Lung (tissue), 12 donors: ENCODE measurements around the gene MFRP. TPM values are rescaled to one million over a fixed set of nuclear protein-coding genes. Genes with fewer than 3 reads are reported as not detected.

Experiments
- ATAC-seq: fragments of 200-7000 bp; cut with Tn5 transposase; one replicate; pipeline ENCODE4 v1.9.1; 2020; ENCODE audit warnings: moderate number of reproducible peaks; ENCODE audit not compliant: insufficient read depth, low FRiP score
- DNase-seq, 3 donors: peaks; one replicate each; pipeline ENCODE4 v3.0.0-alpha.2; 2013 to 2017
- H3K27ac ChIP-seq, 2 donors: one replicate each; pipeline ENCODE4 v1.5.1; 2013; ENCODE audit warnings: mild to moderate bottlenecking in 2 of 2, moderate library complexity in 2 of 2, control low read depth in 1 of 2, inconsistent platforms in 1 of 2, low read depth in 1 of 2, low read length in 1 of 2
- H3K27me3 ChIP-seq, 3 donors: one replicate each; pipeline ENCODE4 v1.5.1; 2013; ENCODE audit warnings: low read length in 2 of 3; ENCODE audit not compliant: control insufficient read depth in 3 of 3, insufficient read depth in 3 of 3
- H3K36me3 ChIP-seq, 4 donors: one replicate each; pipeline ENCODE4 v1.5.1; 2013; ENCODE audit warnings: low read length in 4 of 4, mild to moderate bottlenecking in 1 of 4, moderate library complexity in 1 of 4; ENCODE audit not compliant: control insufficient read depth in 4 of 4, insufficient read depth in 4 of 4
- H3K4me1 ChIP-seq, 5 donors: one replicate each; pipeline ENCODE4 v1.5.1; 2013; ENCODE audit warnings: low read length in 5 of 5, mild to moderate bottlenecking in 2 of 5, moderate library complexity in 1 of 5; ENCODE audit not compliant: control insufficient read depth in 5 of 5, insufficient read depth in 5 of 5
- H3K4me3 ChIP-seq: one replicate; pipeline ENCODE4 v1.5.1; 2013; ENCODE audit warnings: mild to moderate bottlenecking, control low read depth, moderate library complexity
- H3K9ac ChIP-seq, 2 donors: one replicate each; pipeline ENCODE4 v1.5.1; 2013; ENCODE audit warnings: low read length in 2 of 2, control low read depth in 1 of 2; ENCODE audit not compliant: insufficient read depth in 1 of 2
- H3K9me3 ChIP-seq, 4 donors: one replicate each; pipeline ENCODE4 v1.5.1; 2013; ENCODE audit warnings: low read length in 3 of 4, mild to moderate bottlenecking in 1 of 4, moderate library complexity in 1 of 4; ENCODE audit not compliant: control insufficient read depth in 4 of 4, insufficient read depth in 3 of 4
- WGBS, 2 donors: extraction: QIAGEN DNeasy Blood & Tissue Kit; methylation state at CpG; one replicate each; pipeline ENCODE4 v1.1.7; 2013; 5-methylcytosine and 5-hydroxymethylcytosine counted together
- polyA plus RNA-seq, 2 donors: library from polyadenylated mRNA; stranded (reverse); fragments of 200-250 nt; gene quantifications; one replicate each; pipeline ENCODE4 v1.2.1, GENCODE V29; 2013
- total RNA-seq, 2 donors: library from RNA; depleted of rRNA in 1 of 2; stranded (reverse); fragments of >200 nt in 1 of 2; gene quantifications; one replicate each; pipeline ENCODE4 v1.2.1, GENCODE V29; 2014 to 2021
- TF ChIP-seq, protein P1 (sequence below): IDR thresholded peaks from 2 replicates; pipeline ENCODE4 v1.5.1; 2012; ENCODE audit warnings: mild to moderate bottlenecking; ENCODE audit errors: control extremely low read depth, extremely low read depth
- donor health status: control.
- donor health status: control.
- donor health status: Bipolar disorder and iron deficiency.
- donor health status: healthy.
- donor health status: DM: yes; HTN: yes; CAD: no.

The MFRP gene
- total and polyA plus RNA-seq, 4 donors = not detected

GRCh38 chr11:119361056-119361787 lies 14.7 kb upstream of the MFRP start:
- H3K36me3 ChIP-seq = no peaks in the 10 kb centered on the region
- TF ChIP-seq, protein P1, sequence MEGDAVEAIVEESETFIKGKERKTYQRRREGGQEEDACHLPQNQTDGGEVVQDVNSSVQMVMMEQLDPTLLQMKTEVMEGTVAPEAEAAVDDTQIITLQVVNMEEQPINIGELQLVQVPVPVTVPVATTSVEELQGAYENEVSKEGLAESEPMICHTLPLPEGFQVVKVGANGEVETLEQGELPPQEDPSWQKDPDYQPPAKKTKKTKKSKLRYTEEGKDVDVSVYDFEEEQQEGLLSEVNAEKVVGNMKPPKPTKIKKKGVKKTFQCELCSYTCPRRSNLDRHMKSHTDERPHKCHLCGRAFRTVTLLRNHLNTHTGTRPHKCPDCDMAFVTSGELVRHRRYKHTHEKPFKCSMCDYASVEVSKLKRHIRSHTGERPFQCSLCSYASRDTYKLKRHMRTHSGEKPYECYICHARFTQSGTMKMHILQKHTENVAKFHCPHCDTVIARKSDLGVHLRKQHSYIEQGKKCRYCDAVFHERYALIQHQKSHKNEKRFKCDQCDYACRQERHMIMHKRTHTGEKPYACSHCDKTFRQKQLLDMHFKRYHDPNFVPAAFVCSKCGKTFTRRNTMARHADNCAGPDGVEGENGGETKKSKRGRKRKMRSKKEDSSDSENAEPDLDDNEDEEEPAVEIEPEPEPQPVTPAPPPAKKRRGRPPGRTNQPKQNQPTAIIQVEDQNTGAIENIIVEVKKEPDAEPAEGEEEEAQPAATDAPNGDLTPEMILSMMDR = no peak
- H3K4me3 ChIP-seq = no peak overlapping the region
- DNase-seq (peak; percentile 39 to 64 (median 42)), ATAC-seq (peak; percentile 60)
- H3K9me3 ChIP-seq = no peaks in the 10 kb centered on the region
- H3K9ac ChIP-seq = no peak overlapping the region
- peaks cover 0 to 16% (median 9%) of the 10 kb centered on the region in 3 donors for H3K27me3 ChIP-seq
- H3K27ac ChIP-seq = peak overlapping the region; percentile 41 to 95
- WGBS, 2 donors = 53 to 75% methylated on average over 8 of the region's 8 CpGs
- peaks cover 0 to 15% (median 0%) of the 10 kb centered on the region in 5 donors for H3K4me1 ChIP-seq

GRCh38 chr11:119359365-119360214 lies 13.1 kb upstream of the MFRP start:
- DNase-seq (no peak), ATAC-seq (no peak)
- WGBS, 2 donors = 81 to 82% methylated on average over 10 of the region's 10 CpGs
- peak overlapping the region in 1 of 2 donors; percentile 95 for H3K27ac ChIP-seq
- H3K4me3 ChIP-seq = no peak overlapping the region
- no peaks in the 10 kb centered on the region for H3K9me3 ChIP-seq
- TF ChIP-seq, protein P1 = no peak
- H3K36me3 ChIP-seq = no peaks in the 10 kb centered on the region
- H3K9ac ChIP-seq = no peak overlapping the region
- H3K27me3 ChIP-seq = peaks cover 0 to 5% (median 3%) of the 10 kb centered on the region in 3 donors
- H3K4me1 ChIP-seq = peaks cover 0 to 15% (median 3%) of the 10 kb centered on the region in 5 donors

GRCh38 chr11:119357074-119357473 lies 10.6 kb upstream of the MFRP start:
- TF ChIP-seq, protein P1 = no peak
- Histone ChIP-seq H3K9ac (no peak overlapping the region), H3K4me1 (peaks cover 2 to 13% (median 3%) of the 10 kb centered on the region in 5 donors), H3K27me3 (no peaks in the 10 kb centered on the region), H3K27ac (no peak overlapping the region), H3K4me3 (peak overlapping the region; percentile 16), H3K36me3 (no peaks in the 10 kb centered on the region), H3K9me3 (no peaks in the 10 kb centered on the region)
- ATAC-seq (no peak), DNase-seq (no peak)
- WGBS, 2 donors = 37 to 52% methylated on average over 9 to 13 of the region's 13 CpGs
